Measurements from ENCODE around the gene ALKBH3. TPM values are rescaled to one million over a fixed set of nuclear protein-coding genes. Genes with fewer than 3 reads are reported as not detected.

ALKBH3 gene
- total RNA-seq, 1 donor = 36.7 TPM

DNA sequence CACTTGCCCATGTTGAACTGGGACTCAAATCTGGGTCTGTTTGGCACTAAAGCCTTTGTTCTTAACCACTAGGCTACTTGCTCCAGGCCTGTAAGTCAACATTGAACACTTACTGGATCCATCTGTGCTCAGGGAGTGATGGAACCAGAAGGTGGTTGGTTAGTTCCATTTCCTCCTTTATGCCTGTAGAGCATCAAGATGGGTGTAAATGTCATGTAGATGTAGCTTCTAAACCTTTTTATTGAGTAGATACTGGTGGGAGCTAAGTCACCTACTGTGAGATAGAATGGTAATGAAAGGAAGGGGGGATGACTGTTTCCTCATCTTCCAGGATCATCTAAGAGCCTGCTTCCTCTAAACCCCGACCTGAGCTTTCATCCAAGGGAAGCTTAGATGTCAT is 38.6 kb upstream of the ALKBH3 start:
- TF ChIP-seq, protein P1, sequence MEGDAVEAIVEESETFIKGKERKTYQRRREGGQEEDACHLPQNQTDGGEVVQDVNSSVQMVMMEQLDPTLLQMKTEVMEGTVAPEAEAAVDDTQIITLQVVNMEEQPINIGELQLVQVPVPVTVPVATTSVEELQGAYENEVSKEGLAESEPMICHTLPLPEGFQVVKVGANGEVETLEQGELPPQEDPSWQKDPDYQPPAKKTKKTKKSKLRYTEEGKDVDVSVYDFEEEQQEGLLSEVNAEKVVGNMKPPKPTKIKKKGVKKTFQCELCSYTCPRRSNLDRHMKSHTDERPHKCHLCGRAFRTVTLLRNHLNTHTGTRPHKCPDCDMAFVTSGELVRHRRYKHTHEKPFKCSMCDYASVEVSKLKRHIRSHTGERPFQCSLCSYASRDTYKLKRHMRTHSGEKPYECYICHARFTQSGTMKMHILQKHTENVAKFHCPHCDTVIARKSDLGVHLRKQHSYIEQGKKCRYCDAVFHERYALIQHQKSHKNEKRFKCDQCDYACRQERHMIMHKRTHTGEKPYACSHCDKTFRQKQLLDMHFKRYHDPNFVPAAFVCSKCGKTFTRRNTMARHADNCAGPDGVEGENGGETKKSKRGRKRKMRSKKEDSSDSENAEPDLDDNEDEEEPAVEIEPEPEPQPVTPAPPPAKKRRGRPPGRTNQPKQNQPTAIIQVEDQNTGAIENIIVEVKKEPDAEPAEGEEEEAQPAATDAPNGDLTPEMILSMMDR (IDR thresholded peaks at IDR 0.05; ENCODE audit: insufficient read depth, low read length) = no peak
- DNase-seq (ENCODE audit: low read depth) = no peak
- H3K4me3 ChIP-seq (ENCODE audit: low read depth, low read length) = no peak overlapping the region

GRCh38 chr11:43845816-43846215 is 34.8 kb upstream of the ALKBH3 start:
- H3K4me3 ChIP-seq (ENCODE audit: low read depth, low read length) = no peak overlapping the region
- TF ChIP-seq, protein P1 (IDR thresholded peaks at IDR 0.05; ENCODE audit: insufficient read depth, low read length) = no peak
- no peak for DNase-seq (ENCODE audit: low read depth)

DNA sequence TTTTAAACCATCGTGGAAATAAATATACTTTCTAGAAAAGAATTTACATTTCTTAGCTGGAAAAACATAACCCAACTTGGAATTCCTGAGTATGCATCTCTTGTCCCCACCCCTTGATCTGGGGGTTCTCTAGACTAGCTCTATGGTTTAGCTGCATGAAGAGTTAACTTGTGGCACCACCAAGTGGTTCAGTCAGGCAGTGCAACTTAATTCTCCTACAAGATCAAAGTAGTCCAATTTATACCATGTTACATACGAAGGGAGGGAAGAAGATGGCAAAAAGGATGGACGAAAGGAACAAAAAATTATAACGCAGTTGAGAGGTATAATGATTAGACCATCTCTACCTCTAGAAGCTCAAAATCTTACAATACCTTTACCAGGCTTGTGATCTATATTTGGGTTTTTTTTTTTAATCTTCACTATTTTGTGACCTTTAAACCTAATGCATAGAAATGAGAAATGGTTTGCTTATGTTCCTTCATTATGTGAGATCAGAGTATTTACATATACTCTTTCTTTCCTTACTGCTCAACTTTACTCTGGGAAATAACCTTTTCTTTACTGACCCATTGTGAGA is 28.5 kb upstream of the ALKBH3 start:
- no peak overlapping the region for H3K4me3 ChIP-seq (ENCODE audit: low read depth, low read length)
- peak; percentile 88 for DNase-seq (ENCODE audit: low read depth)
- TF ChIP-seq, protein P1 (IDR thresholded peaks at IDR 0.05; ENCODE audit: insufficient read depth, low read length) = peak; percentile 85

DNA sequence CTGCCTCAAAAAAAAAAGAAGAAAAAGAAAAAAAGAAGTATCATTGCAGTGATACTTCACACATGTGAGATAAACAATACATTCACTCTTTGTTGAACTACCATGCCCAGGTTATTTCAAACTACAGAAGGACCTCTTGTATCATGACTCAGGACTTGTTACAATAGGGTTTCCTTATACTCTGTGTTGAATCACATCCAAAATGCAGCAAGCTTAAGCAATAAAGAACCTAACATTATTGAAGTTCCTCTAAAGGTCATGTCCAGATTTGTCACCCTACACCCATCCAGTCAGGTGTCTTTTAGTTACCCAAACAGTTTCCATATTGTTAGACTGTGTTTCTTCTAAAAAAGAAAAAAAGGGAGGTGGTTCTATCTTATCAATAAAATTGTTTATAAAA is 26.9 kb upstream of the ALKBH3 start:
- TF ChIP-seq, protein P1 (IDR thresholded peaks at IDR 0.05; ENCODE audit: insufficient read depth, low read length) = no peak
- peak; percentile 40 for DNase-seq (ENCODE audit: low read depth)
- no peak overlapping the region for H3K4me3 ChIP-seq (ENCODE audit: low read depth, low read length)

DNA sequence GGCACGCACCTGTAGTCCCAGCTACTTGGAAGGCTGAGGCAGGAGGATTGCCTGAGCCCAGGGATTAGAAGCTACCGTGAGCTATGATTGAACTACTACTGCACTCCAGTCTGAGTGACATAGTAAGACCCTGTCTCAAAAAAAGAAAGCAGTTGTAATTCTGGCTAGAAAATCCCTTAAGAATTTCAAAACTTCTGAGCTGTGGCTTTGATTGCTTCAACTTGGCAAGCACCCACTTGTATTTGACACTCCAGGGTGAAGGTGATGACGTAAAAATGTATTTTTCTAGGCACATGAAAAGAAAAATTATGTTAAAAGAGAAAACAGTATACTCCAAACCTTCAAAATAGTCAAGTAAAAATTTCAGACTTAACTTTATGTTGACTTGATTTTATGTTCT is 23.6 kb upstream of the ALKBH3 start:
- no peak overlapping the region for H3K4me3 ChIP-seq (ENCODE audit: low read depth, low read length)
- TF ChIP-seq, protein P1 (IDR thresholded peaks at IDR 0.05; ENCODE audit: insufficient read depth, low read length) = no peak
- DNase-seq (ENCODE audit: low read depth) = no peak

- H3K4me3 ChIP-seq (ENCODE audit: low read depth, low read length) = no peak overlapping the region
- TF ChIP-seq, protein P1 (IDR thresholded peaks at IDR 0.05; ENCODE audit: insufficient read depth, low read length) = no peak
- DNase-seq (ENCODE audit: low read depth) = no peak
Observed at GRCh38 chr11:43861141-43861540, 19.5 kb upstream of the ALKBH3 start.

DNA sequence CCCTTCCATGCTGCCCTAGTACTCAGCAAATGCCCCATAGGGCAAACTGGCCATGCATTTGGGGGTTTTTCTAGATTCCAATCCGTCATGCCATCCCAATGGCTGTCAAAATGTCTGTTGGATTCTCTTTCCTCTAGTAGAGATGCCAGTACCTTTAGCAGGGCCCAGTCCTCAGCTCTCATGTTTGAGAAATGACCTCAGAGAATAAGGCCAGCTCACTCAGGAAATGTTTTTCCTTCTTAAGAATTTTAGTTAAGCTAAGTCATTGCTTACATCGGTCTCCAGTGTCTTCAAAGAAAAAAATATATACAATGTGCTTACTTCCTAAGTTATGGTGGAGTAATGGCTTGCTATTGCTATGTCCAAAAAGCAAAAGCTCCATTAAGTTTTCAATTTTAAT is 14.1 kb upstream of the ALKBH3 start:
- DNase-seq (ENCODE audit: low read depth) = no peak
- TF ChIP-seq, protein P1 (IDR thresholded peaks at IDR 0.05; ENCODE audit: insufficient read depth, low read length) = no peak
- H3K4me3 ChIP-seq (ENCODE audit: low read depth, low read length) = no peak overlapping the region

Measured in fibroblast of the aortic adventitia (primary cell).